ENCODE results near the gene BSPRY. TPM values are rescaled to one million over a fixed set of nuclear protein-coding genes. Genes with fewer than 3 reads are reported as not detected.
"Not testable (repeated sequence)": the region's sequence is repeated elsewhere in the genome, so short reads cannot be mapped to it uniquely, and the experiment has no call there.

The BSPRY gene
- total RNA-seq, 2 experiments from 2014 or later: not detected

GRCh38 chr9:113363336-113363735, 14.0 kb downstream of the BSPRY start:
- Mint-ChIP-seq H3K4me3 (no peak overlapping the region), H3K4me1 (ENCODE audit: low read depth) (no peaks in the 10 kb centered on the region), H3K9me3 (no peaks in the 10 kb centered on the region), H3K36me3 (ENCODE audit: low read depth) (no peaks in the 10 kb centered on the region), H3K27ac (no peak overlapping the region), H3K27me3 (peaks cover 4% of the 10 kb centered on the region)
- intact Hi-C loops (cut with DNase I, micrococcal nuclease): no loop called here
- ATAC-seq (ENCODE audit: poor library complexity): no peak
- Histone ChIP-seq H3K36me3 (ENCODE audit: insufficient read depth, low read length) (no peaks in the 10 kb centered on the region), H3K27ac (ENCODE audit: low read depth in 1 of 2, low read length in 2 of 2) (no peak overlapping the region), H3K4me3 (ENCODE audit: low read length) (no peak overlapping the region), H3K27me3 (ENCODE audit: control insufficient read depth in 1 of 2, insufficient read depth in 2 of 2, low read length in 2 of 2) (no peaks in the 10 kb centered on the region), H3K4me1 (ENCODE audit: insufficient read depth, low read length) (no peaks in the 10 kb centered on the region), H3K9me3 (ENCODE audit: control insufficient read depth in 1 of 2, insufficient read depth in 1 of 2, low read length in 2 of 2) (no peaks in the 10 kb centered on the region)
- ChIA-PET CTCF (no interaction called here), POLR2A (no interaction called here)
- no peak for DNase-seq
- no peak for TF ChIP-seq CTCF (IDR thresholded peaks at IDR 0.05)

GRCh38 chr9:113364951-113365350, 15.6 kb downstream of the BSPRY start:
- Mint-ChIP-seq H3K9me3 (no peaks in the 10 kb centered on the region), H3K27ac (no peak overlapping the region), H3K36me3 (ENCODE audit: low read depth) (no peaks in the 10 kb centered on the region), H3K4me3 (no peak overlapping the region), H3K27me3 (peaks cover 4% of the 10 kb centered on the region), H3K4me1 (ENCODE audit: low read depth) (no peaks in the 10 kb centered on the region)
- TF ChIP-seq CTCF (IDR thresholded peaks at IDR 0.05): no peak
- Histone ChIP-seq H3K4me3 (ENCODE audit: low read length) (no peak overlapping the region), H3K27ac (ENCODE audit: low read depth in 1 of 2, low read length in 2 of 2) (no peak overlapping the region), H3K4me1 (ENCODE audit: insufficient read depth, low read length) (no peaks in the 10 kb centered on the region), H3K36me3 (ENCODE audit: insufficient read depth, low read length) (no peaks in the 10 kb centered on the region), H3K9me3 (ENCODE audit: control insufficient read depth in 1 of 2, insufficient read depth in 1 of 2, low read length in 2 of 2) (no peaks in the 10 kb centered on the region), H3K27me3 (ENCODE audit: control insufficient read depth in 1 of 2, insufficient read depth in 2 of 2, low read length in 2 of 2) (no peaks in the 10 kb centered on the region)
- ATAC-seq (ENCODE audit: poor library complexity): no peak
- ChIA-PET POLR2A (no interaction called here), CTCF (interaction anchor here (0.7 to 1.0 kb wide), 3 partner anchors 29 to 1729 kb away, joined by 3 read pairs; partner anchors contain the start of gene ALAD)
- intact Hi-C loops (cut with DNase I, micrococcal nuclease): no loop called here
- DNase-seq: no peak

- H3K27ac ChIP-seq (ENCODE audit: low read depth in 1 of 2, low read length in 2 of 2); DNase-seq; H3K36me3 Mint-ChIP-seq (ENCODE audit: low read depth); H3K9me3 ChIP-seq (ENCODE audit: control insufficient read depth in 1 of 2, insufficient read depth in 1 of 2, low read length in 2 of 2); H3K9me3 Mint-ChIP-seq; POLR2A ChIA-PET; H3K36me3 ChIP-seq (ENCODE audit: insufficient read depth, low read length); intact Hi-C loops (cut with DNase I, micrococcal nuclease); H3K27ac Mint-ChIP-seq; H3K27me3 ChIP-seq (ENCODE audit: control insufficient read depth in 1 of 2, insufficient read depth in 2 of 2, low read length in 2 of 2); ATAC-seq (ENCODE audit: poor library complexity); H3K4me1 ChIP-seq (ENCODE audit: insufficient read depth, low read length); H3K27me3 Mint-ChIP-seq; H3K4me3 Mint-ChIP-seq; H3K4me3 ChIP-seq (ENCODE audit: low read length); H3K4me1 Mint-ChIP-seq (ENCODE audit: low read depth): not testable (repeated sequence)
- CTCF ChIA-PET: interaction anchor here (0.9 kb wide), 1 partner anchor 36 kb away, joined by 3 read pairs; the partner anchor contains the start of gene ALAD
Observed at GRCh38 chr9:113365652-113366051, 16.3 kb downstream of the BSPRY start.

- Histone ChIP-seq H3K4me3 (ENCODE audit: low read length) (no peak overlapping the region), H3K4me1 (ENCODE audit: insufficient read depth, low read length) (no peaks in the 10 kb centered on the region), H3K27me3 (ENCODE audit: control insufficient read depth in 1 of 2, insufficient read depth in 2 of 2, low read length in 2 of 2) (no peaks in the 10 kb centered on the region), H3K36me3 (ENCODE audit: insufficient read depth, low read length) (peaks cover 8% of the 10 kb centered on the region), H3K27ac (ENCODE audit: low read depth in 1 of 2, low read length in 2 of 2) (no peak overlapping the region), H3K9me3 (ENCODE audit: control insufficient read depth in 1 of 2, insufficient read depth in 1 of 2, low read length in 2 of 2) (no peaks in the 10 kb centered on the region)
- H3K4me1 Mint-ChIP-seq (ENCODE audit: low read depth): no peaks in the 10 kb centered on the region
- no peaks in the 10 kb centered on the region for H3K27me3 Mint-ChIP-seq
- no peak for TF ChIP-seq CTCF (IDR thresholded peaks at IDR 0.05)
- ATAC-seq (ENCODE audit: poor library complexity): no peak
- no peak overlapping the region for H3K4me3 Mint-ChIP-seq
- CTCF ChIA-PET: no interaction called here
- no peaks in the 10 kb centered on the region for H3K9me3 Mint-ChIP-seq
- peaks cover 9% of the 10 kb centered on the region for H3K36me3 Mint-ChIP-seq (ENCODE audit: low read depth)
- H3K27ac Mint-ChIP-seq: no peak overlapping the region
- POLR2A ChIA-PET: no interaction called here
- intact Hi-C loops (cut with DNase I, micrococcal nuclease): no loop called here
- no peak for DNase-seq
Observed at GRCh38 chr9:113368348-113368981, 19.1 kb downstream of the BSPRY start.
